Activated T-cell treated with anti-CD3 and anti-CD28 coated beads, Interleukin-2, amount 50 U/mL, for 1 hour (primary cell): ENCODE data around the gene MEGF8.

Experiments used
- DNase-seq: peaks from one replicate; pipeline ENCODE4 v3.0.0-alpha.2; 2020

Gene MEGF8

DNA sequence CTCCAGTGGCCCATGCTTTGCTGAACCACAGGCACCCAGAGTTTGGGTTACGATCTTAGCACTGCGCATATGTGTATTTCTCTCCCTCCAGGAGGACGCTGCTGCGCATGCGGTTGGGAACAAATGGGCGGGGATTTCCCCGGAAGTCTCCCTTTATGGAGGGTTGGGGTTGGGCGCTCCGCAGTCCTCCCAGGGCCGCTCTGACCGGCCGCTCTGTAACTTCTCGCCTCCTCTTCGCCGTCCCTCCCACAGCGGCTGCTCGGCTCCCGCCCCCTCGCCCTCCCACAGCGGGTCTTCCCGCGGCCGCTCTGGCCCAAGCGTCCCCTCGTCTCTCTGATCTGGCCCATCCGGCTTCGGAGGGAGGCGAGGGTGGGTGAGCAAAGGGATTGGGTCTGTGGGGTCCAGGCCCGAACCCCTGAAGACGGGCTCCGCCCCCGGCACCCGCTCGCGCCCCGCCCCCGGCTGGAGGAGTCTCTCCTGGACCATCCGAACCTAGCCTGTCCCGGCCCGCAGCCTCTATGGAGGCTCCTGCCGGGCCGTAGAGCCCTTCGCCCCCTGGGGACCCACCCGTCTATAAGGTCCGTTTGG, at the start of gene MEGF8:
Gene MEGF8 (plus strand): TSS at position 328 of the 588 bp plus-strand sequence. CDS start 609 bp downstream, outside the sequence.
- DNase-seq, result peak; percentile 98

- DNase-seq, result no peak
Measured at GRCh38 chr19:42276284-42276683, 49.2 kb upstream of the MEGF8 start.

DNA sequence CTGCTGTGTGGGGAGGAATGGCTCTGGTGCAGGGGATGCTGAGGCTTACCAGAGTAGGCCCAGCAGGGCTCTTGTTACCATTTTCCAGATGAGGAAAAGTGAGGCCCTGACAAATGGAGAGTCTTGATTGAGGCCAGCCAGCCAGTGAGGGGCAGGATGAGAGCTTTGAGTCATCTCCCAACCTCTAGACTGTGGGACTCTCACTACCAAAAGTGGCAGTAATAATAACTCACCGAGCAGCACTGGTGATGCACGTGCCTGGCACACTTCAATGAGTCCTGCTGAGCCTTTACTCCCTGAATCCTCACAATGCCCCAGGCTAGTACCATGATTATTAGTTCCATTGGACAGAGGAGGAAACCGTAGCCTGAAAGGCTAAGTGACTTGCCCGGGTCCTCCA, 48.6 kb upstream of the MEGF8 start:
- DNase-seq, result no peak

DNA sequence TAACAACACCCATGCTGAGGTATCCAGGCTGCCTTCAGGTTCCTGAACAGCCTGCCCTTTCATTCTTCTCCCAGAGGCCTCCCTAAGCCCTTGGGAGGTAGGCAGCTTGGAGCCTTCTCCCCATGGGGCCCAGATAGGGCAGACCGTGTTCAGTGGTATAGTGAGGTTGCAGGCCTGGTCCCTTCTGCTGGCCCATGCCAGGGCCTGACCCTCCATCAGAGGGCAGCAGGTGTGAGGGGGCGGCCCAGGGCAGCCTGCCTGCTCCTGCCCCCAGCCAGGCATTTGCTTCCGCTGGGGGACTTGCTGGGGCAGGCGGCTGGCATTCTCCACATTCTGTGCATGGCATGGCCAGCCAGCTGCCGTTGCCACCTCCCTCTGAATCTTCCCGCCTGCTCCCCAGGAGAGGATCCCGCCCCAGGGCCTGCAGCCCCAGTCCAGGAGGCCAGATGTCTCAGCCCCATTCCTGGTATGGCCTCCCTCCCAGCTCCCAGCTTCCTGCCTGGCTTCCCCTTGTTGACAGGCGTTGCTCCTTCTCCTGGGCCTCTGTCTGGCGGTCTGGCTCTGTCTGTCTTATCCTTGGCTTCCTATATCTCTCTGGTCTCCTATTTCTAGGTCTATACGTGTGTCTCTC, 47.5 kb upstream of the MEGF8 start:
- DNase-seq, result no peak

GRCh38 chr19:42278452-42279154, 46.8 kb upstream of the MEGF8 start:
- no peak for DNase-seq

GRCh38 chr19:42279155-42279901, 46.1 kb upstream of the MEGF8 start:
- no peak for DNase-seq

GRCh38 chr19:42279902-42280814, 45.3 kb upstream of the MEGF8 start:
- peak; percentile 87 for DNase-seq

DNA sequence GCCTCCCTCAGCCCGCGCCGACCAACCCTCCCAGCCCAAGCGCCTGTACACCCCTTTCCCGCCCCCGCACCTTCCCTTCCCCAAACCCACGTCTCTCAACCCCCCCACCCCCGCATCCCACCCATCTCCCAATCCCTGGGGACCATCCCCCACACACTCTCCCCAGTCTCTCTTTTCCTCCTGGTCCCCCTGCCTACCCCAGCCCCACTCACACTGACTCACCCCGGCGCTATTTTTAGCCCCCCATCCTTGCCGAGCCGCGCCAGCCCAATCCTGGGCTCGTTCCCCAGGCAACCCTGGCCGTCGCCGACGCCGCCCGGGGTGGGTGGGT, 44.7 kb upstream of the MEGF8 start:
- no peak for DNase-seq

DNA sequence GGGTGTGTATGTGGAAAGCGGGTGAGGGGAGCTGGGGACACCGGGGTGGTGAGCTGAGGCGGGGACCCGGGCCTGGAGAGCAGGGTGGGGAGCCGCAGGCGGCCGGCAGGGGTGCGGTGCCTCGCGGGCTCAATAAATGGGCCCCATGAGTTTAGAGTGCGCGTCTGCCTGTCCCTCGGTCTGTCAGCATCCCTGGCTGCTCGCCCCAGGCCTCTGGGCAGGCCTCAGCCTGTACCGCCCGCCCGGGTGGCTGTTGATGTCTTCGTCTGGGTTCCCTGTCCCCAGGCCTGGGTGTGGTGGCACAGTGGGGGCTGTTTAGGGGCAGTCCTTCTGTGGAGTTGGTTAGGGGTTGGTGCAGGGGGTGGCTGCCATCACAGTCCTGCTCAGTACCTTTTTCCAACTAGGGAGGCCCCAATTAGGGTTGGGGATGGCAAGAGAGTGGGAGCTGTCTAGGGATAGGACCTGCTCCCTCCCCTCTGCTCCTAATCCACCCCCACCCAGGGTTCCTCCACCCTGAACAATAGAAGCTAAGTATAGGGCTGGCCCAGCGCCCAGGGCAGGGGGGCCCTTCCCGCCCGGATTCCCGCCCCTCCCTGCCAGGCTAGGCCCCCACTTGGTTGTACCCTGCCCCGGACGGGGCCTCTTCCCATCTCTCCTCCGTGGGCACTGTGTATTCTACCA, 44.1 kb upstream of the MEGF8 start:
- peak; percentile 50 for DNase-seq

DNA sequence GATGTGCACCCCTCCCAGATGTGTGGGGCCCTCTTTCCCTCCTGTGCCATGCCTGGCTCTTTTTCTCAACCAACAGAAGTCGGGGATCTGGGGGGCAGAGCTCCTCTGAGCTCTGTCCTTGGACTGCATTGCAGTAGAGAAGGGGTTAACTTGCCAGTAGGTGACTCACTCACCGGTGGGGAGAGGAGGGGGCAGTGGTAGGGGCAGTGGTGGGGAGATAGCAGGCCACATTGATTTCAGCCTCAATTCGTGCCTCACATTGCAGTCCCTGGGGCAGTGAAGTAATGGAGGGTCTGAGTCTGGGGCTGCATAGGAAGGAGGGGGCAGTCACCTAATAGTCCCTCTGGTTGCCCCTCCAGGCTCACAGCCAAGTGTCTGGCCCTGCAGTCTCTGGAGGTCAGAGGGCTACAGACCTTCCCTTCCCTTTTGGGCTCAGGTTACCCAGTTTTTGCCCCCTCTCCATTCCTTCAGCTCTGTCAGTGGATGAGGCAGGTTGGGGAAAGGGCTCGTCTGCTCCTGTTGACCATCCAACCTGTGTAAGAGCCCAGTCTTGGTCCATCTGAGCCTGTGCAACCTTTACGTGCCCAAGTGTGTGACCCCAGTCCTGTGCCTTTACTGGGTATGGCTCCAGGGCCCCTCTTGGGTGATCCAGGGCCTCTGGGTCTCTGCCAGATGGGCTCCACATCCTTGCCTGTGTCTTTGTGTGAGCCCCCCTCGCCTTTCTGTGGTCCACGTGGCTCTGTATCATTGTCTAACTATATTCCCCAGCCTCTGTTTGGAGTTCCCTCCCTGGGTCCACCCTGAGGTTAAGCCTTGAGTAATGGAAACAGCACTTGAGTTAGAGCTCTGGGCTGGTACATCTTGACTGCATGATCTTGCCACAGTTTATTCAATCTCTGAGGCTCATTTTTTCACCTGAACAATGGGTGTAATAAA, 43.3 kb upstream of the MEGF8 start:
- DNase-seq, result no peak

GRCh38 chr19:42282819-42283187, 42.6 kb upstream of the MEGF8 start:
- no peak for DNase-seq

DNA sequence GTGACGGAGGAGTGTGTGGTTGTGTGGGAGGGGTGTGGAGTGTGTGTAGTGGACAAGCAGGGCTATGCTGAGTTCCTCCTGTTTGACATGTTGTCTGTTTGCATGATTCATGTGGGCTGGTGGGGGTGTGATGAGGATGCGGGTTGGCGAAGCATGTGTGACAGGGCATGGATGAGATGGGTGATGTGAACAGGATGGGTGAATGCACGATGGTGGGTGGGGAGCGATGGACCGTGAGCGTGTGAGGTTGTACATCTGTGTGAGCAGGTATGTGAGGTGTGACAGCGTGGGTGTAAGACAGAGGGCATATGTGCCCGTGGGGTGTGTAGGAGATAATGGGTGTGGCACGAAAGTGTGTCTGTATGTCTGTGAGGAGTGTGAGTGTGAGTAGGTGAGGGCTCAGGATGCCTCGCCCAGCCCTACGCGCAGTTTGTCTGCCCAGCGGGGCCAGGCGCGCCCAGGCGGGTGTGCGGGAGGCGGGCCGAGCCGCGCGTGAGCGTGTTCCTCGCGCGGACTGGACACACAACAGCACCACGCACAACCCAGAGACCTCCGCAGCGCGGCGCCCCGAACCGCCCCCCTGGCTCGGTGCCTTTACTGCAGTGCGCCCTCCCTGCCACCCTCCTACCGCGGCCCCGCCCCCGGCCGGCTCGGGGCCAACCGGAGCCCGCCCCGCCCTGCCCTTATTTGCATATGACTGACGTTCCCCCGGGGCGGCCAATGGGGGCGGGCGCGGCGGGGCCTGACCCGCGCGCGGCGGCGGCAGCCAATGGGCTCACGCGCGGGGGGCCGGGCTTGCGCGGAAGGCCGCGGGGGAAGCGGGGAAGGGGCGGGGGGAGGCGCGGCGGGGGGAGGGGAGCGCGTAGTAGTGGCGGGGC, 42.0 kb upstream of the MEGF8 start:
- peak; percentile 96 for DNase-seq

- DNase-seq, result no peak
Measured at GRCh38 chr19:42284066-42284501, 41.4 kb upstream of the MEGF8 start.

GRCh38 chr19:42284591-42285341, 40.7 kb upstream of the MEGF8 start:
- peak; percentile 41 for DNase-seq

GRCh38 chr19:42285541-42285941, 39.9 kb upstream of the MEGF8 start:
- no peak for DNase-seq

DNA sequence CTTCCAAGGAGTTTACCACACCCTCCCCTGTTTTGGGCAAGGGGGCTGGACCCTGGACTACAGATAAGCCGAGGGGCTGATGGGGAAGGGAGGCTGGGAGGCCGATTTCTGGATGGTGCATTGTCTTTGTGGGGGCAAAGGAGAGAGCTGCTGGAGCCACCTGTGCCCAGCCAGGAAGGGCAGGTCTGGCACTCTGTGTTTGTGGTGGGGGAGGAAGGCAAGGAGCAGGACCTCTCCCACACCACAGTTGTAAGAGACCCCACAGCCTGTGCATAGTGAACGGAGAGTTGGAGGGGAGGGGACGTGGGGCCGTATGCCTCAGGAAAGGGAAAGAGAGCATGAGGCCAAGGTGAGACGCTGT, 39.5 kb upstream of the MEGF8 start:
- no peak for DNase-seq

DNA sequence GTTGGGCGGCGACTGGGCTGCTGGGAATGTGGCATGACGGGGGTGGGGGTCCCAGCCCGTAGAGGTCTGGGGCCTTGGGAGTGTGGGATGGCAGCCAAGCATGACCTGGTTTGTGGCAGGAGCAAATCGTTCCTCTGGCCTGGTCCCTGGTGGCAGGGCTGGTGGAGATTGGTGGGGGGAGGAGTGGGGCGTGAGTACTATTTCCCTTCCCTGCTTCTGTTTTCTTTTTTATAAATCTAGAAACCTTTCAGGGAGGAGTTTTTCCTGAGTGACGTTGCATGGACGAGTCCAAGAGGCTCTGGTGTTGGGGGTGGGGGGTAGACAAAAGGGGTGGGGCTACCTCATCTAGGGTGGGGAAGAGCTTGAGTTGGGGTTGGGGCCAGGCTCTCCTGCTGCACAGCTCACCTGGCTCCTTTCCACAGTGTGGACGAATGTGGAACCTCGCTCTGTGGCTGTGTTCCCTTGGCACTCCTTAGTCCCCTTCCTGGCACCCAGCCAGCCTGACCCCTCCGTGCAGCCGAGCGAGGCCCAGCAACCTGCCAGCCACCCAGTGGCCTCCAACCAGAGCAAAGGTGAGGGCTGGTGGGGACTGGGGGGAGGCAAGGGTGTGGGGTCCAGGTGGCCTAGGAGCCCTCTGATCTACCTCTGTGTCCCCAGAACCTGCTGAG, 39.0 kb upstream of the MEGF8 start:
- no peak for DNase-seq

DNA sequence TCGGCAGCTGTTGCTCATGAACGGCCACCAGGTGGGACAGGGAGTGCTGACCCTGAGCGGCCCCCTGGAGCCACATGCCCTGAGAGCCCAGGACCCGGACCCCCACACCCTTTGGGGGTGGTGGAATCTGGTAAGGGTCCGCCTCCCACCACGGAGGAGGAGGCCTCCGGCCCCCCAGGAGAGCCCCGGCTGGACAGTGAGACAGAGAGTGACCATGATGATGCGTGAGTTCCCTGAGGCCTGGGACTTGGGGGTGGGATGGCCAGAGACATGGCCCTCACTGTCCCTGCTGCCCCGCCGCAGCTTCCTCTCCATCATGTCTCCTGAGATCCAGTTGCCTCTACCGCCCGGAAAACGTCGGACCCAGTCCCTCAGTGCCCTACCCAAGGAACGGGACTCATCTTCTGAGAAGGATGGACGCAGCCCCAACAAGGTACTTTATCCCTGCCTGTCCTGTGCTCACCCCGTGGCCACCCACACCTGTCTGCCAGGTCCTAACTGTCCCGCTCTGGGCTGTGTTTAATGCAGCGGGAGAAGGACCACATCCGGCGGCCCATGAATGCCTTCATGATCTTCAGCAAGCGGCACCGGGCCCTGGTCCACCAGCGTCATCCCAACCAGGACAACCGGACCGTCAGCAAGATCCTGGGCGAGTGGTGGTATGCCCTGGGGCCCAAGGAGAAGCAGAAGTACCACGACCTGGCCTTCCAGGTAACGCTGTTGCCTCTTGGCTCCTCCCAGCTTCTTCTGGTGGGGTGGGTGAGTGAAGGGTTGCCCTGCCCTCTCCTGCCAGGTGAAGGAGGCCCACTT, 38.2 kb upstream of the MEGF8 start:
- DNase-seq, result no peak
